ENCODE results near the gene IL19. TPM values are rescaled to one million over a fixed set of nuclear protein-coding genes. Genes with fewer than 3 reads are reported as not detected.

IL19 gene
- total RNA-seq, 1 experiment from 2014 or later = not detected

DNA sequence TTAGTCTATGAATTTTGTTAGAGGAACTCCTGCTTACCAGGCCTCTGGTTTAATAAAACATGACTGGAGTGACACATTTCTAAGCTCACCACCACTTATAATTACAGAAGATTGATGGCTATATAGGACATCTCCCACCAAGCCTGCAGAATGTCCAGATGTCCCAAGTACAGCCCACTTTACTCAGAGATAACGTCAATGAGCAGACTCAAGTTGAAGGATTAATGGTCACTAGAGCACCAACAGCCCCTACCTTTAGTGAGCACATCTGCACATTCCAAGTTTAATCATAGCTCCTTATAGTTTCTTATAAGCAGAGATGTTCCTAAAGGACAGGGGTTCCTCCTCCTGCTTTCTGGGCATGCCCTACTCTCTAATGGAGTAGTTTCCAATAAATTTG is 57.5 kb downstream of the IL19 start (continued):
- TF ChIP-seq, protein P1, sequence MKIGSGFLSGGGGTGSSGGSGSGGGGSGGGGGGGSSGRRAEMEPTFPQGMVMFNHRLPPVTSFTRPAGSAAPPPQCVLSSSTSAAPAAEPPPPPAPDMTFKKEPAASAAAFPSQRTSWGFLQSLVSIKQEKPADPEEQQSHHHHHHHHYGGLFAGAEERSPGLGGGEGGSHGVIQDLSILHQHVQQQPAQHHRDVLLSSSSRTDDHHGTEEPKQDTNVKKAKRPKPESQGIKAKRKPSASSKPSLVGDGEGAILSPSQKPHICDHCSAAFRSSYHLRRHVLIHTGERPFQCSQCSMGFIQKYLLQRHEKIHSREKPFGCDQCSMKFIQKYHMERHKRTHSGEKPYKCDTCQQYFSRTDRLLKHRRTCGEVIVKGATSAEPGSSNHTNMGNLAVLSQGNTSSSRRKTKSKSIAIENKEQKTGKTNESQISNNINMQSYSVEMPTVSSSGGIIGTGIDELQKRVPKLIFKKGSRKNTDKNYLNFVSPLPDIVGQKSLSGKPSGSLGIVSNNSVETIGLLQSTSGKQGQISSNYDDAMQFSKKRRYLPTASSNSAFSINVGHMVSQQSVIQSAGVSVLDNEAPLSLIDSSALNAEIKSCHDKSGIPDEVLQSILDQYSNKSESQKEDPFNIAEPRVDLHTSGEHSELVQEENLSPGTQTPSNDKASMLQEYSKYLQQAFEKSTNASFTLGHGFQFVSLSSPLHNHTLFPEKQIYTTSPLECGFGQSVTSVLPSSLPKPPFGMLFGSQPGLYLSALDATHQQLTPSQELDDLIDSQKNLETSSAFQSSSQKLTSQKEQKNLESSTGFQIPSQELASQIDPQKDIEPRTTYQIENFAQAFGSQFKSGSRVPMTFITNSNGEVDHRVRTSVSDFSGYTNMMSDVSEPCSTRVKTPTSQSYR (CRISPR knock-in tag; IDR thresholded peaks at IDR 0.05) = no peak
- TF ChIP-seq, protein P2, sequence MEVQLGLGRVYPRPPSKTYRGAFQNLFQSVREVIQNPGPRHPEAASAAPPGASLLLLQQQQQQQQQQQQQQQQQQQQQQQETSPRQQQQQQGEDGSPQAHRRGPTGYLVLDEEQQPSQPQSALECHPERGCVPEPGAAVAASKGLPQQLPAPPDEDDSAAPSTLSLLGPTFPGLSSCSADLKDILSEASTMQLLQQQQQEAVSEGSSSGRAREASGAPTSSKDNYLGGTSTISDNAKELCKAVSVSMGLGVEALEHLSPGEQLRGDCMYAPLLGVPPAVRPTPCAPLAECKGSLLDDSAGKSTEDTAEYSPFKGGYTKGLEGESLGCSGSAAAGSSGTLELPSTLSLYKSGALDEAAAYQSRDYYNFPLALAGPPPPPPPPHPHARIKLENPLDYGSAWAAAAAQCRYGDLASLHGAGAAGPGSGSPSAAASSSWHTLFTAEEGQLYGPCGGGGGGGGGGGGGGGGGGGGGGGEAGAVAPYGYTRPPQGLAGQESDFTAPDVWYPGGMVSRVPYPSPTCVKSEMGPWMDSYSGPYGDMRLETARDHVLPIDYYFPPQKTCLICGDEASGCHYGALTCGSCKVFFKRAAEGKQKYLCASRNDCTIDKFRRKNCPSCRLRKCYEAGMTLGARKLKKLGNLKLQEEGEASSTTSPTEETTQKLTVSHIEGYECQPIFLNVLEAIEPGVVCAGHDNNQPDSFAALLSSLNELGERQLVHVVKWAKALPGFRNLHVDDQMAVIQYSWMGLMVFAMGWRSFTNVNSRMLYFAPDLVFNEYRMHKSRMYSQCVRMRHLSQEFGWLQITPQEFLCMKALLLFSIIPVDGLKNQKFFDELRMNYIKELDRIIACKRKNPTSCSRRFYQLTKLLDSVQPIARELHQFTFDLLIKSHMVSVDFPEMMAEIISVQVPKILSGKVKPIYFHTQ (CRISPR knock-in tag; IDR thresholded peaks at IDR 0.05) = no peak
- TF ChIP-seq NFE2L1 (CRISPR knock-in tag; IDR thresholded peaks at IDR 0.05) = no peak

DNA sequence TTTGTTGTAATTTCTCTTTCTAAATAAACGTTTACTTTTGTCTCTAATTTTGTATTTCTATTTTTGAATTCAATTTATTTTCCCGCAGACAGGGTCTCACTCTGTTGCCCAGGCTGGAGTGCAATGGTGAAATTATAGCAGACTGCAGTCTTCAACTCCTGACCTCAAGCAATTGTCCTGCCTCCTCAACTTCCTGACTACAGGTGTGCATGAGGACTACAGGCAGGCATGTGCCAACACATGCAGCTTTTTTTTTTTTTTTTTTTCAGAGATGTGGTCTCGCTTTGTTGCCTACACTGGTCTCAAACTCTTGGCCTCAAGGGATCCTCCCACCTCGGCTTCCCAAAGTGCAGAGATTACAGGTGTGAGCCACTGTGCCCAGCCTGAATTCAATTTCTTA is 58.2 kb downstream of the IL19 start:
- H3K9me3 Mint-ChIP-seq = 0 out of 2 replicates have a peak, but pooled peaks cover 3% of the 10 kb centered on the region
- POLR2A ChIA-PET = no interaction called here
- H3K4me3 Mint-ChIP-seq = no peak overlapping the region
- no peak for DNase-seq (ENCODE audit: low spot score)
- peaks cover 12% of the 10 kb centered on the region for H3K4me1 Mint-ChIP-seq
- CTCF ChIA-PET = interaction anchor here (0.6 to 1.1 kb wide), 4 partner anchors 20 to 197 kb away, joined by 3 read pairs; no protein-coding TSS in a partner anchor
- H3K36me3 Mint-ChIP-seq = no peaks in the 10 kb centered on the region
- ATAC-seq = peak; percentile 39; the same call in 1 of the 2 replicates
- H3K27me3 Mint-ChIP-seq (ENCODE audit: low read depth) = peaks cover 5% of the 10 kb centered on the region; the same call in 1 of the 2 replicates
- H3K27ac Mint-ChIP-seq = no peak overlapping the region
- TF ChIP-seq ZNF138 (CRISPR knock-in tag; conservative IDR thresholded peaks at IDR 0.05) = no peak
- TF ChIP-seq ZNF121 (CRISPR knock-in tag; IDR thresholded peaks at IDR 0.05) = peak; percentile 53; the same call in 1 of the 2 replicates
- no peak for TF ChIP-seq TEAD1 (CRISPR knock-in tag; IDR thresholded peaks at IDR 0.05)
- TF ChIP-seq, protein P3, sequence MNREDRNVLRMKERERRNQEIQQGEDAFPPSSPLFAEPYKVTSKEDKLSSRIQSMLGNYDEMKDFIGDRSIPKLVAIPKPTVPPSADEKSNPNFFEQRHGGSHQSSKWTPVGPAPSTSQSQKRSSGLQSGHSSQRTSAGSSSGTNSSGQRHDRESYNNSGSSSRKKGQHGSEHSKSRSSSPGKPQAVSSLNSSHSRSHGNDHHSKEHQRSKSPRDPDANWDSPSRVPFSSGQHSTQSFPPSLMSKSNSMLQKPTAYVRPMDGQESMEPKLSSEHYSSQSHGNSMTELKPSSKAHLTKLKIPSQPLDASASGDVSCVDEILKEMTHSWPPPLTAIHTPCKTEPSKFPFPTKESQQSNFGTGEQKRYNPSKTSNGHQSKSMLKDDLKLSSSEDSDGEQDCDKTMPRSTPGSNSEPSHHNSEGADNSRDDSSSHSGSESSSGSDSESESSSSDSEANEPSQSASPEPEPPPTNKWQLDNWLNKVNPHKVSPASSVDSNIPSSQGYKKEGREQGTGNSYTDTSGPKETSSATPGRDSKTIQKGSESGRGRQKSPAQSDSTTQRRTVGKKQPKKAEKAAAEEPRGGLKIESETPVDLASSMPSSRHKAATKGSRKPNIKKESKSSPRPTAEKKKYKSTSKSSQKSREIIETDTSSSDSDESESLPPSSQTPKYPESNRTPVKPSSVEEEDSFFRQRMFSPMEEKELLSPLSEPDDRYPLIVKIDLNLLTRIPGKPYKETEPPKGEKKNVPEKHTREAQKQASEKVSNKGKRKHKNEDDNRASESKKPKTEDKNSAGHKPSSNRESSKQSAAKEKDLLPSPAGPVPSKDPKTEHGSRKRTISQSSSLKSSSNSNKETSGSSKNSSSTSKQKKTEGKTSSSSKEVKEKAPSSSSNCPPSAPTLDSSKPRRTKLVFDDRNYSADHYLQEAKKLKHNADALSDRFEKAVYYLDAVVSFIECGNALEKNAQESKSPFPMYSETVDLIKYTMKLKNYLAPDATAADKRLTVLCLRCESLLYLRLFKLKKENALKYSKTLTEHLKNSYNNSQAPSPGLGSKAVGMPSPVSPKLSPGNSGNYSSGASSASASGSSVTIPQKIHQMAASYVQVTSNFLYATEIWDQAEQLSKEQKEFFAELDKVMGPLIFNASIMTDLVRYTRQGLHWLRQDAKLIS (CRISPR knock-in tag; IDR thresholded peaks at IDR 0.05; ENCODE audit: borderline replicate concordance) = no peak
- TF ChIP-seq, protein P4, sequence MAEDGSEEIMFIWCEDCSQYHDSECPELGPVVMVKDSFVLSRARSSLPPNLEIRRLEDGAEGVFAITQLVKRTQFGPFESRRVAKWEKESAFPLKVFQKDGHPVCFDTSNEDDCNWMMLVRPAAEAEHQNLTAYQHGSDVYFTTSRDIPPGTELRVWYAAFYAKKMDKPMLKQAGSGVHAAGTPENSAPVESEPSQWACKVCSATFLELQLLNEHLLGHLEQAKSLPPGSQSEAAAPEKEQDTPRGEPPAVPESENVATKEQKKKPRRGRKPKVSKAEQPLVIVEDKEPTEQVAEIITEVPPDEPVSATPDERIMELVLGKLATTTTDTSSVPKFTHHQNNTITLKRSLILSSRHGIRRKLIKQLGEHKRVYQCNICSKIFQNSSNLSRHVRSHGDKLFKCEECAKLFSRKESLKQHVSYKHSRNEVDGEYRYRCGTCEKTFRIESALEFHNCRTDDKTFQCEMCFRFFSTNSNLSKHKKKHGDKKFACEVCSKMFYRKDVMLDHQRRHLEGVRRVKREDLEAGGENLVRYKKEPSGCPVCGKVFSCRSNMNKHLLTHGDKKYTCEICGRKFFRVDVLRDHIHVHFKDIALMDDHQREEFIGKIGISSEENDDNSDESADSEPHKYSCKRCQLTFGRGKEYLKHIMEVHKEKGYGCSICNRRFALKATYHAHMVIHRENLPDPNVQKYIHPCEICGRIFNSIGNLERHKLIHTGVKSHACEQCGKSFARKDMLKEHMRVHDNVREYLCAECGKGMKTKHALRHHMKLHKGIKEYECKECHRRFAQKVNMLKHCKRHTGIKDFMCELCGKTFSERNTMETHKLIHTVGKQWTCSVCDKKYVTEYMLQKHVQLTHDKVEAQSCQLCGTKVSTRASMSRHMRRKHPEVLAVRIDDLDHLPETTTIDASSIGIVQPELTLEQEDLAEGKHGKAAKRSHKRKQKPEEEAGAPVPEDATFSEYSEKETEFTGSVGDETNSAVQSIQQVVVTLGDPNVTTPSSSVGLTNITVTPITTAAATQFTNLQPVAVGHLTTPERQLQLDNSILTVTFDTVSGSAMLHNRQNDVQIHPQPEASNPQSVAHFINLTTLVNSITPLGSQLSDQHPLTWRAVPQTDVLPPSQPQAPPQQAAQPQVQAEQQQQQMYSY (CRISPR knock-in tag; IDR thresholded peaks at IDR 0.05) = no peak

DNA sequence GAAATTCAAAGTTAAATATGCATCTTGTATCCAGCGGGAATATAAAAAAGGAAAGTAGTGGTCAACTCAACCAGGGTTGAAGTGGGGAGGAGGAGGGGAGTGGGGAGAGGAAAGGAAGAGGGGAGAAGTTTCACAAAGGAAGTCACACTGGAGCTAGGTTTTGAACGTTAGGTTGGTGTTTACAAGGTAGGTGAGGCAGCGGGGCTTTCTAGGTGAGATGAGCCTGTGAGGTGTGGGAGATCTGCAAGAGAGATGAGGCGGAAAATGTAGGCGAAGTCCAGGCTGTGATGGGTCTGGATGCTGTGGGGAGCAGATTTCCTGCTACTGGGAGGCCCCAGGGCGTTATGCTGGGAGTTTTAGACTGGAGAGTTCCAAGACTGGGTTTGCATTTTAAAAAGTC is 58.7 kb downstream of the IL19 start:
- POLR2A ChIA-PET = no interaction called here
- ATAC-seq = no peak
- TF ChIP-seq, protein P5, sequence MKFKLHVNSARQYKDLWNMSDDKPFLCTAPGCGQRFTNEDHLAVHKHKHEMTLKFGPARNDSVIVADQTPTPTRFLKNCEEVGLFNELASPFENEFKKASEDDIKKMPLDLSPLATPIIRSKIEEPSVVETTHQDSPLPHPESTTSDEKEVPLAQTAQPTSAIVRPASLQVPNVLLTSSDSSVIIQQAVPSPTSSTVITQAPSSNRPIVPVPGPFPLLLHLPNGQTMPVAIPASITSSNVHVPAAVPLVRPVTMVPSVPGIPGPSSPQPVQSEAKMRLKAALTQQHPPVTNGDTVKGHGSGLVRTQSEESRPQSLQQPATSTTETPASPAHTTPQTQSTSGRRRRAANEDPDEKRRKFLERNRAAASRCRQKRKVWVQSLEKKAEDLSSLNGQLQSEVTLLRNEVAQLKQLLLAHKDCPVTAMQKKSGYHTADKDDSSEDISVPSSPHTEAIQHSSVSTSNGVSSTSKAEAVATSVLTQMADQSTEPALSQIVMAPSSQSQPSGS (CRISPR knock-in tag; IDR thresholded peaks at IDR 0.05; ENCODE audit: borderline replicate concordance, low read depth) = no peak
- TF ChIP-seq JAZF1 (CRISPR knock-in tag; IDR thresholded peaks at IDR 0.05) = no peak
- TF ChIP-seq ZBTB21 (CRISPR knock-in tag; IDR thresholded peaks at IDR 0.05; ENCODE audit: borderline replicate concordance) = no peak
- no peak for TF ChIP-seq EMX1 (CRISPR knock-in tag; IDR thresholded peaks at IDR 0.05)
- TF ChIP-seq, protein P6, sequence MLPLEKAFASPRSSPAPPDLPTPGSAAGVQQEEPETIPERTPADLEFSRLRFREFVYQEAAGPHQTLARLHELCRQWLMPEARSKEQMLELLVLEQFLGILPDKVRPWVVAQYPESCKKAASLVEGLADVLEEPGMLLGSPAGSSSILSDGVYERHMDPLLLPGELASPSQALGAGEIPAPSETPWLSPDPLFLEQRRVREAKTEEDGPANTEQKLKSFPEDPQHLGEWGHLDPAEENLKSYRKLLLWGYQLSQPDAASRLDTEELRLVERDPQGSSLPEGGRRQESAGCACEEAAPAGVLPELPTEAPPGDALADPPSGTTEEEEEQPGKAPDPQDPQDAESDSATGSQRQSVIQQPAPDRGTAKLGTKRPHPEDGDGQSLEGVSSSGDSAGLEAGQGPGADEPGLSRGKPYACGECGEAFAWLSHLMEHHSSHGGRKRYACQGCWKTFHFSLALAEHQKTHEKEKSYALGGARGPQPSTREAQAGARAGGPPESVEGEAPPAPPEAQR (CRISPR knock-in tag; IDR thresholded peaks at IDR 0.05) = no peak
- TF ChIP-seq MXD4 (CRISPR knock-in tag; IDR thresholded peaks at IDR 0.05; ENCODE audit: borderline replicate concordance) = no peak

More for the DNA sequence above, 58.7 kb downstream of the IL19 start:
- peaks cover 8% of the 10 kb centered on the region for H3K4me1 Mint-ChIP-seq
- H3K36me3 Mint-ChIP-seq = no peaks in the 10 kb centered on the region
- no peak overlapping the region for H3K27ac Mint-ChIP-seq
- H3K4me3 Mint-ChIP-seq = no peak overlapping the region
- no peak for DNase-seq (ENCODE audit: low spot score)
- 0 out of 2 replicates have a peak, but pooled peaks cover 3% of the 10 kb centered on the region for H3K9me3 Mint-ChIP-seq
- CTCF ChIA-PET = interaction anchor here (0.8 to 1.1 kb wide), 2 partner anchors 20 to 153 kb away, joined by 3 read pairs; no protein-coding TSS in a partner anchor
- H3K27me3 Mint-ChIP-seq (ENCODE audit: low read depth) = peaks cover 5% of the 10 kb centered on the region; the same call in 1 of the 2 replicates

Measured in WTC11 (cell line).